Suprapubic skin (tissue), 3 donors: ENCODE measurements around the gene B9D1.

ENCODE experiments used
- POLR2AphosphoS5 ChIP-seq, 3 donors: sonication (generic); formaldehyde crosslinking; IDR thresholded peaks; one replicate each; pipeline ENCODE4 v1.6.1; 2017; ENCODE audit warnings: antibody characterized with exemption in 3 of 3
- TF ChIP-seq, protein P1 (sequence below), 2 donors: fragments of 200-600 bp in 1 of 2; fragments of 450-650 bp in 1 of 2; sonication (generic) in 1 of 2; IDR thresholded peaks; one replicate each; pipeline ENCODE4 v1.5.1; 2016 to 2019; ENCODE audit warnings: antibody characterized with exemption in 2 of 2, mild to moderate bottlenecking in 1 of 2, moderate library complexity in 1 of 2

DNA sequence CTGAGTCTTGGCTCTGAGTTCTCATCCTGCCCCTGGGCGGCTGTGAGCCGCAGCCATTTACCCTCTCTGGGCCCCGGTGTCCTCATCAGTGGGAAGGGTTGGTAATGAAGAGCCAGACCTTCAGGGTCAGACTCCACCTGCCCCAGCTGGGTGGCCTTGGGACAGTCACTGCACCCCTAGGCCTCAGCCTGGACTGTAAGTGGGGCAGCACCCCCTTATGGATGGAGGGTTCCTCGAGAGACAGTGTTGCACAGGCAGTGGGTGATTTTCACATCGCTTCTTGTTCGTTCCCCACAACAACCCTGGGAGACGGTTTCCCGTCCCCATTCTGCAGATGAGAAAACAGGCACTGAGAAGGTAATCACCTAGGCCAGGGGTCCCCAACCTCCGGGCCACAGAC, 60.5 kb downstream of the B9D1 start:
- no peak for TF ChIP-seq POLR2AphosphoS5 (IDR thresholded peaks at IDR 0.05)
- TF ChIP-seq, protein P1, sequence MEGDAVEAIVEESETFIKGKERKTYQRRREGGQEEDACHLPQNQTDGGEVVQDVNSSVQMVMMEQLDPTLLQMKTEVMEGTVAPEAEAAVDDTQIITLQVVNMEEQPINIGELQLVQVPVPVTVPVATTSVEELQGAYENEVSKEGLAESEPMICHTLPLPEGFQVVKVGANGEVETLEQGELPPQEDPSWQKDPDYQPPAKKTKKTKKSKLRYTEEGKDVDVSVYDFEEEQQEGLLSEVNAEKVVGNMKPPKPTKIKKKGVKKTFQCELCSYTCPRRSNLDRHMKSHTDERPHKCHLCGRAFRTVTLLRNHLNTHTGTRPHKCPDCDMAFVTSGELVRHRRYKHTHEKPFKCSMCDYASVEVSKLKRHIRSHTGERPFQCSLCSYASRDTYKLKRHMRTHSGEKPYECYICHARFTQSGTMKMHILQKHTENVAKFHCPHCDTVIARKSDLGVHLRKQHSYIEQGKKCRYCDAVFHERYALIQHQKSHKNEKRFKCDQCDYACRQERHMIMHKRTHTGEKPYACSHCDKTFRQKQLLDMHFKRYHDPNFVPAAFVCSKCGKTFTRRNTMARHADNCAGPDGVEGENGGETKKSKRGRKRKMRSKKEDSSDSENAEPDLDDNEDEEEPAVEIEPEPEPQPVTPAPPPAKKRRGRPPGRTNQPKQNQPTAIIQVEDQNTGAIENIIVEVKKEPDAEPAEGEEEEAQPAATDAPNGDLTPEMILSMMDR (IDR thresholded peaks at IDR 0.05) = no peak
